ENCODE results near the gene OR5I1.
"Not testable (repeated sequence)": the region's sequence is repeated elsewhere in the genome, so short reads cannot be mapped to it uniquely, and the experiment has no call there.

OR5I1 gene

GRCh38 chr11:55936300-55936699, at the start of gene OR5I1:
OR5I1 (minus strand) TSS chr11:55936400; CDS start chr11:55936400, 0 bp downstream.
- DNase-seq = no peak

GRCh38 chr11:55970935-55971334, 34.7 kb upstream of the OR5I1 start:
- no peak for DNase-seq

GRCh38 chr11:55969845-55970244, 33.6 kb upstream of the OR5I1 start, which contains the start of gene OR10AG1:
OR10AG1 (minus strand) TSS chr11:55969945; CDS start chr11:55969907, 38 bp downstream.
- no peak for DNase-seq

GRCh38 chr11:55967914-55968313, 31.7 kb upstream of the OR5I1 start:
- DNase-seq = no peak

GRCh38 chr11:55966391-55966790, 30.2 kb upstream of the OR5I1 start:
- DNase-seq = no peak

- DNase-seq = no peak
Observed at GRCh38 chr11:55956521-55956920, 20.3 kb upstream of the OR5I1 start.

GRCh38 chr11:55949330-55949729, 13.1 kb upstream of the OR5I1 start:
- DNase-seq = no peak

- no peak for DNase-seq
Observed at GRCh38 chr11:55942785-55943392, 6.7 kb upstream of the OR5I1 start.

GRCh38 chr11:55920537-55920936, 15.7 kb downstream of the OR5I1 start:
- no peak for DNase-seq

- DNase-seq = no peak
Observed at GRCh38 chr11:55914482-55914881, 21.7 kb downstream of the OR5I1 start, which contains the start of gene OR5W2. OR5W2 (minus strand) TSS chr11:55914582; CDS start chr11:55914582, 0 bp downstream.

GRCh38 chr11:55902308-55902707, 33.9 kb downstream of the OR5I1 start:
- DNase-seq = no peak

- no peak for DNase-seq
Observed at GRCh38 chr11:55895216-55895615, 41.0 kb downstream of the OR5I1 start.

- not testable (repeated sequence) for DNase-seq
Observed at GRCh38 chr11:55885481-55885880, 50.7 kb downstream of the OR5I1 start.

Data from activated effector memory CD4-positive, alpha-beta T cell treated with Interleukin-2 at 50 U/mL for 16 hours (primary cell).